Mesothelial cell of epicardium (in vitro differentiated cells): Measurements from ENCODE around the gene PLA2G4B. TPM values are rescaled to one million over a fixed set of nuclear protein-coding genes. Genes with fewer than 3 reads are reported as not detected.

Experiments used
- DNase-seq, 2 experiments: peaks; one replicate each; pipeline ENCODE4 v3.0.0; 2021; ENCODE audit warnings: low spot score in 2 of 2; ENCODE audit not compliant: unreplicated experiment in 2 of 2
- H3K27ac Mint-ChIP-seq: 2 replicates; pipeline ENCODE4 v1.8.0; 2021; ENCODE audit warnings: mixed read lengths
- H3K27me3 Mint-ChIP-seq: 2 replicates; pipeline ENCODE4 v1.8.0; 2021; ENCODE audit warnings: low read depth, mixed read lengths
- H3K36me3 Mint-ChIP-seq: 2 replicates; pipeline ENCODE4 v1.8.0; 2021; ENCODE audit warnings: mixed read lengths
- H3K4me1 Mint-ChIP-seq: 2 replicates; pipeline ENCODE4 v1.8.0; 2021; ENCODE audit warnings: mixed read lengths
- H3K4me3 Mint-ChIP-seq: 2 replicates; pipeline ENCODE4 v1.8.0; 2021; ENCODE audit warnings: mild to moderate bottlenecking, moderate library complexity, mixed read lengths
- H3K9me3 Mint-ChIP-seq: 2 replicates; pipeline ENCODE4 v1.8.0; 2021; ENCODE audit warnings: mixed read lengths
- CTCF ChIP-seq: fragments of 200-600 bp; sonication (generic); IDR thresholded peaks from one replicate; pipeline ENCODE4 v1.5.0; 2021; ENCODE audit warnings: antibody characterized with exemption; ENCODE audit not compliant: unreplicated experiment
- total RNA-seq: library from RNA; stranded (reverse); gene quantifications from 3 replicates; pipeline ENCODE4 v1.2.1, GENCODE V29; 2021

PLA2G4B gene
- total RNA-seq, 1 donor from 2014 or later: 11.2 TPM

DNA sequence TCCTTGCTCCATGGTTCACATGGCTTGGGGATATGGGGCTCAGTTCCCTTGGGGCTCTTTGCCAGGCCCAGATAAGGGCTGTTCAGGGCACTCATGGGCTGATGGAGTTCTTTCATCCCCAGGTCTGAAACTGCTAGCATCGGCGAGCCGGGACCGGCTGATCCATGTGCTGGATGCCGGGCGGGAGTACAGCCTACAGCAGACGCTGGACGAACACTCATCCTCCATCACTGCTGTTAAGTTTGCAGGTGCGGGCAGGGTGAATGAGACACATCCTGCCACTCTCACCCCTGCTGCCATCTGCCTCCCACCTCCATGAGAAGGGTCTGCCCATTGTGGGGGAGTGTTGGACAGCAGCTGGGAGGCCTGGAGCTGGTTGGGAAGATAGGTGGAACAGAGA is 21.9 kb upstream of the PLA2G4B start:
- no peak for TF ChIP-seq CTCF
- H3K4me3 Mint-ChIP-seq: no peak overlapping the region
- no peaks in the 10 kb centered on the region for H3K9me3 Mint-ChIP-seq
- H3K36me3 Mint-ChIP-seq: peaks cover 28% of the 10 kb centered on the region
- no peaks in the 10 kb centered on the region for H3K27me3 Mint-ChIP-seq
- H3K4me1 Mint-ChIP-seq: no peaks in the 10 kb centered on the region
- H3K27ac Mint-ChIP-seq: no peak overlapping the region
- DNase-seq: no peak

DNA sequence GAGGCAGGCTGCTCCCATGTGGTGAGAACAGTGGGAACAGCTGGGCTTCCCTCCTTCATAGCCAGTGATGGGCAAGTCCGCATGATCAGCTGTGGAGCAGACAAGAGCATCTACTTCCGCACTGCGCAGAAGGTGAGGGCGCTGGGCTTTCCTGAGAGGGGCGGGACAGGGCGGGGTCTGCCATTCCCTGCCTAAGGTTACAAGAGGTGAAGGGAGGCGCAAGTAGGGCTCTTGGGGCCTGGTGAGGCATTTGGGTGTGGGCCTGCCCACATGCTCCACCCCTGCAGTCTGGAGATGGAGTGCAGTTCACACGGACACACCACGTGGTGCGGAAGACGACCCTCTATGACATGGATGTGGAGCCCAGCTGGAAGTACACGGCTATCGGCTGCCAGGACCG is 21.3 kb upstream of the PLA2G4B start:
- H3K36me3 Mint-ChIP-seq: peaks cover 28% of the 10 kb centered on the region
- no peaks in the 10 kb centered on the region for H3K9me3 Mint-ChIP-seq
- TF ChIP-seq CTCF: no peak
- no peaks in the 10 kb centered on the region for H3K4me1 Mint-ChIP-seq
- H3K27ac Mint-ChIP-seq: no peak overlapping the region
- no peak overlapping the region for H3K4me3 Mint-ChIP-seq
- no peak for DNase-seq
- no peaks in the 10 kb centered on the region for H3K27me3 Mint-ChIP-seq

DNA sequence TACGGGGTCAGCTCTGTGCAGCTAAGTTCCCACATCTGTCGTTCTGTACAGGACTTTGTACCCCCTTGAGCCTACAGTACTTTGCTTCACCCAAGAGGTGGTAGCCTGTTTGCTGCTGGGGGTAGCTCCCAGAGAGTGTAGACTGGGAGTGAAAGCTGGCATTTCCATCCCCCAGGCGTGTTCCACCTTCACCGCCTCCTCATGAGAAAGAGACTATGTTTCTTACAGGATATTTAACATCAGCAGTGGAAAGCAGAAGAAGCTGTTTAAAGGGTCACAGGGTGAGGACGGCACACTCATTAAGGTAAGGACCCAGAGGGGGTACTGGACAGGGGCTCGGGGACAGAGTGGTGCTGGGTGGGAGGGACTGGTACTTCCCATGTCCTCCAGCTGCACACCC is 20.9 kb upstream of the PLA2G4B start:
- Mint-ChIP-seq H3K4me1 (no peaks in the 10 kb centered on the region), H3K36me3 (peaks cover 28% of the 10 kb centered on the region), H3K27ac (no peak overlapping the region), H3K27me3 (no peaks in the 10 kb centered on the region), H3K9me3 (no peaks in the 10 kb centered on the region), H3K4me3 (no peak overlapping the region)
- no peak for DNase-seq
- TF ChIP-seq CTCF: no peak

- H3K27ac Mint-ChIP-seq: no peak overlapping the region
- no peak for DNase-seq
- H3K4me3 Mint-ChIP-seq: no peak overlapping the region
- no peaks in the 10 kb centered on the region for H3K9me3 Mint-ChIP-seq
- no peaks in the 10 kb centered on the region for H3K4me1 Mint-ChIP-seq
- H3K36me3 Mint-ChIP-seq: peaks cover 34% of the 10 kb centered on the region
- no peaks in the 10 kb centered on the region for H3K27me3 Mint-ChIP-seq
- no peak for TF ChIP-seq CTCF
These were observed 19.1 kb upstream of the PLA2G4B start for GRCh38 chr15:41819455-41820050.

DNA sequence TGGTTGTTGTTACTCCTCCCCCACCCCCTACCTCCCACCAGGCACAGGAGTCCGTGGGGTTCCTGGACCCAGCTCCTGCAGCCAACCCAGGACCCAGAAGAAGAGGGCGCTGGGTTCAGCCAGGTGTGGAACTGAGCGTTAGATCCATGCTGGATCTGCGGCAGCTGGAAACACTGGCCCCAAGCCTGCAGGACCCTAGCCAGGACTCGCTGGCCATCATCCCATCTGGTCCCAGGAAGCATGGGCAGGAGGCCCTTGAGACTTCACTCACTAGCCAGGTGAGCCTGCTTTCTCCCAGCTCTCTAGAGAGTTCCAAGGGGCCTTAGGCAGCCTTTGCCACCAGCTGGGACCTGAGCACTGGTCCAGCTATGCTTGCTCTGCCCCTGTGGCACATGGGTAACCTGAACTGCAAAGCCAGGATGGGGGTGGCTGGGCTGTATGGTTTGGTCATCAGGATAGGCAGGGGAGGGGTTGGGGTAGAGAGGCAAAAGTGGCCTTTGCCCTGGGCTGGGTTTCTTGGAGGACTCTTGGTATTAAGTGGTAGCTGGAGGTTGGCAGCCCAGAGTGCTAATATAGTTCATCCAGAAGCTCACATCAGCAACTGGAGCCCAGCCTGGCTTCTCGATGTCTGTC is 17.7 kb upstream of the PLA2G4B start:
- H3K9me3 Mint-ChIP-seq: no peaks in the 10 kb centered on the region
- H3K27me3 Mint-ChIP-seq: no peaks in the 10 kb centered on the region
- no peaks in the 10 kb centered on the region for H3K4me1 Mint-ChIP-seq
- peaks cover 32% of the 10 kb centered on the region for H3K36me3 Mint-ChIP-seq
- H3K4me3 Mint-ChIP-seq: no peak overlapping the region
- TF ChIP-seq CTCF: no peak
- no peak overlapping the region for H3K27ac Mint-ChIP-seq
- no peak for DNase-seq
